WTC11 (cell line): Measurements from ENCODE around the gene TP73.

Experiments
- FOXK1 ChIP-seq: sonication (generic); formaldehyde crosslinking; IDR thresholded peaks from 2 replicates; pipeline ENCODE4 v1.8.0; 2022; ENCODE audit warnings: mild to moderate bottlenecking, moderate library complexity, missing genetic modification reagents
- RELA ChIP-seq: sonication (generic); formaldehyde crosslinking; IDR thresholded peaks from 2 replicates; pipeline ENCODE4 v1.8.1; 2022; ENCODE audit warnings: missing genetic modification reagents, mild to moderate bottlenecking, borderline replicate concordance
- ZNF138 ChIP-seq: sonication (generic); formaldehyde crosslinking; conservative IDR thresholded peaks from 2 replicates; pipeline ENCODE4 v1.8.1; 2022; ENCODE audit warnings: mild to moderate bottlenecking, moderate library complexity, missing genetic modification reagents
- ZNF416 ChIP-seq: fragments of 250-450 bp; sonication (Bioruptor Pico); IDR thresholded peaks from 2 replicates; pipeline ENCODE4 v1.9.0; 2021; ENCODE audit warnings: mild to moderate bottlenecking, inconsistent platforms
- TF ChIP-seq, protein P1 (sequence below): fragments of 250-450 bp; sonication (Bioruptor Pico); conservative IDR thresholded peaks from 2 replicates; pipeline ENCODE4 v1.9.0; 2021; ENCODE audit warnings: mild to moderate bottlenecking
- TF ChIP-seq, protein P2 (sequence below): fragments of 200-600 bp; IDR thresholded peaks from 2 replicates; pipeline ENCODE4 v1.8.0; 2022; ENCODE audit warnings: antibody characterized with exemption

DNA sequence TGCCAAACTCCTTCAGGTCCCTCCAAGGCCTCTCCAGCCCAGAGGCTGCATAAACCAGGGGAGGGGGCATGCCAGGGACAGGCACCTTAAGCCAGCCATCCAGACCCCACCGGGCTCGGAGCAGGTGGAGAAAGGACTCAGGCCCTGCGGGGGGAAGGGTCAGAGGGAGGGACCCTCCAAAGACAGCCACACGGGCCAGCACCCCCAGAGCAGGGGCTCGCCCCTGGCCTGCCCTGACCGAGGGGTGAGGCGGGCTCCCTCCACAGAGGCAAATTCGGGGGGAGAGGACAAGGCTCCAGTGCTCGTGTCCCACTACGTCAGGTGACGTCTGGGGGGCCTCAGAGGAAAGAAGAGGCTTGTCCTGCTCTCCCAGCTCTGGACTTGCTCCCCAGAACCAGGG lies 49.2 kb upstream of the TP73 start:
- TF ChIP-seq, protein P1, sequence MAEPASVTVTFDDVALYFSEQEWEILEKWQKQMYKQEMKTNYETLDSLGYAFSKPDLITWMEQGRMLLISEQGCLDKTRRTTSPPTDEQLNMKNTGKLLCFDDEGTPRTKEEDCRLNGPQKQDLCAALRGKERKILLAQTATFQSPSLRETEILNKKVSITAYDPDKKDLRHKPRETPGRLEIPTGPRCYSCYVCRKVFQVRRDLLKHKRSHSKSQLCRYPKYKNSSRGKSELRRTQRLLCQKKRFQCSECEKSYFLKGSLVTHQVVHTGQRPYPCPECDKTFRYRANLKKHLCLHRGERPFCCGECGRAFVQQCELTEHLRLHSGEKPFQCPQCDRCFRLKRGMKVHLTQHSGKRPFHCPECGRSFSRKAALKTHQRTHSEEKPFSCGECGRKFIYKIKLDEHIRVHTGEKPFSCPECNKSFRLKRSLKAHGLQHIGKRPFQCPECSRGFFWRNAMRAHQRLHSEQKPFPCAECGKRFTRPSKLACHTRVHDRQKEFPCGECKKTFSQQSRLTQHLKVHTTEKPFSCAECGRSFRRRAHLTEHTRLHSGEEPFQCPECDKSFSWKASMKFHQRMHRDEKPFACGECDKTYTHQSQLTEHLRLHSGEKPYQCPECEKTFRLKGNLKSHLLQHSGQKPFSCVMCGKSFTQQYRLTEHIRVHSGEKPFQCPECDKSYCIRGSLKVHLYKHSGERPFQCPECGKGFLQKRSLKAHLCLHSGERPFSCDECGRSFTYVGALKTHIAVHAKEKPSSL, result no peak
- TF ChIP-seq ZNF416 (CRISPR knock-in tag) (no peak), ZNF138 (no peak), FOXK1 (CRISPR knock-in tag) (no peak), RELA (CRISPR knock-in tag) (no peak)
- TF ChIP-seq, protein P2, sequence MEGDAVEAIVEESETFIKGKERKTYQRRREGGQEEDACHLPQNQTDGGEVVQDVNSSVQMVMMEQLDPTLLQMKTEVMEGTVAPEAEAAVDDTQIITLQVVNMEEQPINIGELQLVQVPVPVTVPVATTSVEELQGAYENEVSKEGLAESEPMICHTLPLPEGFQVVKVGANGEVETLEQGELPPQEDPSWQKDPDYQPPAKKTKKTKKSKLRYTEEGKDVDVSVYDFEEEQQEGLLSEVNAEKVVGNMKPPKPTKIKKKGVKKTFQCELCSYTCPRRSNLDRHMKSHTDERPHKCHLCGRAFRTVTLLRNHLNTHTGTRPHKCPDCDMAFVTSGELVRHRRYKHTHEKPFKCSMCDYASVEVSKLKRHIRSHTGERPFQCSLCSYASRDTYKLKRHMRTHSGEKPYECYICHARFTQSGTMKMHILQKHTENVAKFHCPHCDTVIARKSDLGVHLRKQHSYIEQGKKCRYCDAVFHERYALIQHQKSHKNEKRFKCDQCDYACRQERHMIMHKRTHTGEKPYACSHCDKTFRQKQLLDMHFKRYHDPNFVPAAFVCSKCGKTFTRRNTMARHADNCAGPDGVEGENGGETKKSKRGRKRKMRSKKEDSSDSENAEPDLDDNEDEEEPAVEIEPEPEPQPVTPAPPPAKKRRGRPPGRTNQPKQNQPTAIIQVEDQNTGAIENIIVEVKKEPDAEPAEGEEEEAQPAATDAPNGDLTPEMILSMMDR, result no peak
